HEK293 (cell line): ENCODE data around the gene UBE2E1.

ENCODE experiments used
- BCL11B ChIP-seq: fragments of 450-650 bp; formaldehyde crosslinking; IDR thresholded peaks from 2 replicates; pipeline ENCODE4 v1.5.1; 2016; ENCODE audit warnings: low read depth, missing biosample characterization, missing genetic modification characterization
- CTCF ChIP-seq: fragments of 450-650 bp; formaldehyde crosslinking; IDR thresholded peaks from 2 replicates; pipeline ENCODE4 v1.5.1; 2016; ENCODE audit warnings: missing biosample characterization, missing genetic modification characterization
- FEZF1 ChIP-seq: fragments of 450-650 bp; formaldehyde crosslinking; IDR thresholded peaks from 2 replicates; pipeline ENCODE4 v1.5.1; 2016; ENCODE audit warnings: missing biosample characterization, missing genetic modification characterization
- GFI1B ChIP-seq: fragments of 450-650 bp; formaldehyde crosslinking; IDR thresholded peaks from 2 replicates; pipeline ENCODE4 v1.5.1; 2016; ENCODE audit warnings: missing biosample characterization, missing genetic modification characterization
- GLI4 ChIP-seq: fragments of 450-650 bp; formaldehyde crosslinking; IDR thresholded peaks from 2 replicates; pipeline ENCODE4 v1.5.1; 2016; ENCODE audit warnings: missing biosample characterization, missing genetic modification characterization
- KLF16 ChIP-seq: fragments of 450-650 bp; formaldehyde crosslinking; IDR thresholded peaks from 2 replicates; pipeline ENCODE4 v1.5.1; 2017; ENCODE audit warnings: missing biosample characterization, missing genetic modification characterization
- KLF17 ChIP-seq: fragments of 450-650 bp; formaldehyde crosslinking; IDR thresholded peaks from 2 replicates; pipeline ENCODE4 v1.5.1; 2016; ENCODE audit warnings: missing biosample characterization, missing genetic modification characterization
- OSR2 ChIP-seq: fragments of 450-650 bp; formaldehyde crosslinking; IDR thresholded peaks from 2 replicates; pipeline ENCODE4 v1.5.1; 2016; ENCODE audit warnings: missing biosample characterization, missing genetic modification characterization
- SCRT2 ChIP-seq: fragments of 450-650 bp; formaldehyde crosslinking; IDR thresholded peaks from 2 replicates; pipeline ENCODE4 v1.5.1; 2016; ENCODE audit warnings: missing biosample characterization, missing genetic modification characterization
- SP2 ChIP-seq: fragments of 450-650 bp; formaldehyde crosslinking; IDR thresholded peaks from 2 replicates; pipeline ENCODE4 v1.5.1; 2016; ENCODE audit warnings: missing biosample characterization, missing genetic modification characterization
- ZNF112 ChIP-seq: fragments of 450-650 bp; formaldehyde crosslinking; IDR thresholded peaks from 2 replicates; pipeline ENCODE4 v1.5.0; 2017; ENCODE audit warnings: missing biosample characterization, missing genetic modification characterization
- ZNF121 ChIP-seq: fragments of 450-650 bp; formaldehyde crosslinking; IDR thresholded peaks from 2 replicates; pipeline ENCODE4 v1.5.1; 2016; ENCODE audit warnings: missing biosample characterization, missing genetic modification characterization
- ZNF140 ChIP-seq: fragments of 450-650 bp; formaldehyde crosslinking; IDR thresholded peaks from 2 replicates; pipeline ENCODE4 v1.5.1; 2016; ENCODE audit warnings: missing biosample characterization, missing genetic modification characterization
- ZNF184 ChIP-seq: fragments of 450-650 bp; IDR thresholded peaks from 2 replicates; pipeline ENCODE4 v1.5.1; 2018; ENCODE audit warnings: missing biosample characterization, mild to moderate bottlenecking, missing genetic modification characterization
- ZNF2 ChIP-seq: fragments of 450-650 bp; formaldehyde crosslinking; IDR thresholded peaks from 2 replicates; pipeline ENCODE4 v1.5.1; 2016; ENCODE audit warnings: missing biosample characterization, missing genetic modification characterization
- ZNF221 ChIP-seq: fragments of 450-650 bp; formaldehyde crosslinking; IDR thresholded peaks from 2 replicates; pipeline ENCODE4 v1.5.1; 2017; ENCODE audit warnings: missing biosample characterization, missing genetic modification characterization, borderline replicate concordance
- ZNF223 ChIP-seq: fragments of 450-650 bp; formaldehyde crosslinking; IDR thresholded peaks from 2 replicates; pipeline ENCODE4 v1.5.1; 2016; ENCODE audit warnings: missing biosample characterization, missing genetic modification characterization
- ZNF302 ChIP-seq: fragments of 450-650 bp; formaldehyde crosslinking; IDR thresholded peaks from 2 replicates; pipeline ENCODE4 v1.5.1; 2016; ENCODE audit warnings: missing biosample characterization, missing genetic modification characterization, low read depth
- ZNF354C ChIP-seq: fragments of 450-650 bp; formaldehyde crosslinking; IDR thresholded peaks from 2 replicates; pipeline ENCODE4 v1.5.1; 2016; ENCODE audit warnings: missing biosample characterization, missing genetic modification characterization, low read depth, borderline replicate concordance
- ZNF433 ChIP-seq: fragments of 450-650 bp; formaldehyde crosslinking; IDR thresholded peaks from 2 replicates; pipeline ENCODE4 v1.5.1; 2016; ENCODE audit warnings: missing biosample characterization, missing genetic modification characterization, low read depth
- ZNF473 ChIP-seq: fragments of 450-650 bp; formaldehyde crosslinking; IDR thresholded peaks from 2 replicates; pipeline ENCODE4 v1.5.1; 2017; ENCODE audit warnings: missing biosample characterization, missing genetic modification characterization
- ZNF501 ChIP-seq: fragments of 450-650 bp; formaldehyde crosslinking; IDR thresholded peaks from 2 replicates; pipeline ENCODE4 v1.5.1; 2016; ENCODE audit warnings: missing biosample characterization, missing genetic modification characterization
- ZNF513 ChIP-seq: fragments of 450-650 bp; IDR thresholded peaks from 2 replicates; pipeline ENCODE4 v1.5.1; 2018; ENCODE audit warnings: missing biosample characterization, missing genetic modification characterization
- ZNF596 ChIP-seq: fragments of 450-650 bp; IDR thresholded peaks from 2 replicates; pipeline ENCODE4 v1.5.0; 2018; ENCODE audit warnings: missing biosample characterization, mild to moderate bottlenecking, missing genetic modification characterization, moderate library complexity
- ZNF664 ChIP-seq: fragments of 450-650 bp; formaldehyde crosslinking; IDR thresholded peaks from 2 replicates; pipeline ENCODE4 v1.5.1; 2016; ENCODE audit warnings: missing biosample characterization, missing genetic modification characterization
- ZNF692 ChIP-seq: fragments of 450-650 bp; formaldehyde crosslinking; IDR thresholded peaks from 2 replicates; pipeline ENCODE4 v1.5.1; 2016; ENCODE audit warnings: missing biosample characterization, missing genetic modification characterization
- ZSCAN30 ChIP-seq: fragments of 450-650 bp; IDR thresholded peaks from 2 replicates; pipeline ENCODE4 v1.5.1; 2018; ENCODE audit warnings: missing biosample characterization, mild to moderate bottlenecking, missing genetic modification characterization, moderate library complexity
- TF ChIP-seq, protein P1 (sequence below): fragments of 450-650 bp; IDR thresholded peaks from 2 replicates; pipeline ENCODE4 v1.5.1; 2018; ENCODE audit warnings: missing biosample characterization, mild to moderate bottlenecking, missing genetic modification characterization
- TF ChIP-seq, protein P2 (sequence below): fragments of 450-650 bp; formaldehyde crosslinking; IDR thresholded peaks from 2 replicates; pipeline ENCODE4 v1.5.1; 2016; ENCODE audit warnings: missing biosample characterization, missing genetic modification characterization, borderline replicate concordance

The UBE2E1 gene

DNA sequence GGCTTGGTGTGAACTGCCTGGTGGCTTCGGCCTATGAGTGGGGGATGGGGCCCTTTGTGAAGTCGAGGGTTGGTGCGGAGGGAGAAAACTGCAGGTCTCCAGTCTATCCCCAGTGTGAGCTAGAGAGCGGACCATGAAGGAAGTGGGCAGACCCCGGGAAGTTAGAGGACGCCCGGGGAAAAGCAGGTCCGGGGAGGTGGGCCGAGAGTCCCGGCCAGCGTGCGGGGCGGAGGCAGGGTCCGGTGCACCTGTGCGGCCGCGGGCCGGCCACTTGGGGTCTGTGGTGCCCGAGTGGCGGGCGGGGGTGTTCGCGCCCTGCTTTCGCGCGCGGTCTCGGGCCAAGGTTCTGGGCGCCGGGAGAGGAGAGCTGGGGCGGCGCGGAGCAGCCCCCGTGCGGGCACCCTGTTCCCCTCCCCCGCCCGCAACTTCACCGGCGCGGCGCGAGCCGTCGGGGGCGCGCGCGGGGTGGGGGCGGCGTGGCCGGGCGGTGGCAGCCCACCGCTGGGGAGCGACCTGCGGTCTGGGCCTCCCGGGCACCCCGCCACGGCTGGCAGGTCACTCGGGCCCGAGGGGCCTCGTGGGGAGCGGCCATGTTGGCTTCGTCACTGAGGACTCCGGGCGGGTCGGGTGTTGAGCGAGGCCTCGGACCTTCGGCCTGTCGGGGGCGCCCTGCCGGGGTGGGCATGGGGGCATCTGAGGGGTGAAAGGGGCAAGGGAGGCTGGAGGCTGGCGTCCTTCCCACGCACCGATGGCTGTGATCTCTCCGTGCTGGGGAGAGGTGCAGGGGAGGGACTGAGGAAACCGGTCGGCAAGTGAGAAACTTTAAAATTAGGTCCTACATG is 4.8 kb downstream of the UBE2E1 start (continued):
- TF ChIP-seq KLF16, result peak; percentile 61; the same call in 1 of the 2 replicates
- 0 out of 2 replicates have a peak, but pooled peaks have one; percentile 33 for TF ChIP-seq GLI4 (tag by site-specific recombination)
- TF ChIP-seq ZNF664, result no peak
- TF ChIP-seq ZNF354C (tag by site-specific recombination), result no peak
- no peak for TF ChIP-seq ZNF473 (tag by site-specific recombination)
- no peak for TF ChIP-seq OSR2 (tag by site-specific recombination)
- TF ChIP-seq ZNF513, result no peak; the same call in 1 of the 2 replicates
- TF ChIP-seq ZNF596 (tag by site-specific recombination), result peak; percentile 18; the same call in 1 of the 2 replicates
- TF ChIP-seq ZSCAN30 (tag by site-specific recombination), result peak; percentile 64; the same call in 1 of the 2 replicates
- TF ChIP-seq SP2 (tag by site-specific recombination), result peak; percentile 52
- peak; percentile 62; the same call in 1 of the 2 replicates for TF ChIP-seq ZNF692 (tag by site-specific recombination)
- no peak for TF ChIP-seq ZNF433 (tag by site-specific recombination)
- TF ChIP-seq ZNF2 (tag by site-specific recombination), result peak; percentile 50; the same call in 1 of the 2 replicates
- TF ChIP-seq ZNF501 (tag by site-specific recombination), result peak; percentile 52; the same call in 1 of the 2 replicates
- peak; percentile 65; the same call in 1 of the 2 replicates for TF ChIP-seq BCL11B (tag by site-specific recombination)
- TF ChIP-seq GFI1B (tag by site-specific recombination), result 0 out of 2 replicates have a peak, but pooled peaks have one; percentile 13
- TF ChIP-seq, protein P1, sequence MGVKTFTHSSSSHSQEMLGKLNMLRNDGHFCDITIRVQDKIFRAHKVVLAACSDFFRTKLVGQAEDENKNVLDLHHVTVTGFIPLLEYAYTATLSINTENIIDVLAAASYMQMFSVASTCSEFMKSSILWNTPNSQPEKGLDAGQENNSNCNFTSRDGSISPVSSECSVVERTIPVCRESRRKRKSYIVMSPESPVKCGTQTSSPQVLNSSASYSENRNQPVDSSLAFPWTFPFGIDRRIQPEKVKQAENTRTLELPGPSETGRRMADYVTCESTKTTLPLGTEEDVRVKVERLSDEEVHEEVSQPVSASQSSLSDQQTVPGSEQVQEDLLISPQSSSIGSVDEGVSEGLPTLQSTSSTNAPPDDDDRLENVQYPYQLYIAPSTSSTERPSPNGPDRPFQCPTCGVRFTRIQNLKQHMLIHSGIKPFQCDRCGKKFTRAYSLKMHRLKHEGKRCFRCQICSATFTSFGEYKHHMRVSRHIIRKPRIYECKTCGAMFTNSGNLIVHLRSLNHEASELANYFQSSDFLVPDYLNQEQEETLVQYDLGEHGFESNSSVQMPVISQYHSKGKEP (tag by site-specific recombination), result no peak
- TF ChIP-seq ZNF112 (tag by site-specific recombination), result no peak
- TF ChIP-seq CTCF, result peak; percentile 74
- no peak for TF ChIP-seq SCRT2 (tag by site-specific recombination)
- TF ChIP-seq ZNF302 (tag by site-specific recombination), result no peak
- TF ChIP-seq KLF17 (tag by site-specific recombination), result 0 out of 2 replicates have a peak, but pooled peaks have one; percentile 17
- TF ChIP-seq ZNF221 (tag by site-specific recombination), result no peak
- TF ChIP-seq ZNF223, result no peak
- no peak for TF ChIP-seq FEZF1 (tag by site-specific recombination)
- no peak for TF ChIP-seq ZNF121 (tag by site-specific recombination)
- TF ChIP-seq ZNF184 (tag by site-specific recombination), result no peak
- TF ChIP-seq, protein P2, sequence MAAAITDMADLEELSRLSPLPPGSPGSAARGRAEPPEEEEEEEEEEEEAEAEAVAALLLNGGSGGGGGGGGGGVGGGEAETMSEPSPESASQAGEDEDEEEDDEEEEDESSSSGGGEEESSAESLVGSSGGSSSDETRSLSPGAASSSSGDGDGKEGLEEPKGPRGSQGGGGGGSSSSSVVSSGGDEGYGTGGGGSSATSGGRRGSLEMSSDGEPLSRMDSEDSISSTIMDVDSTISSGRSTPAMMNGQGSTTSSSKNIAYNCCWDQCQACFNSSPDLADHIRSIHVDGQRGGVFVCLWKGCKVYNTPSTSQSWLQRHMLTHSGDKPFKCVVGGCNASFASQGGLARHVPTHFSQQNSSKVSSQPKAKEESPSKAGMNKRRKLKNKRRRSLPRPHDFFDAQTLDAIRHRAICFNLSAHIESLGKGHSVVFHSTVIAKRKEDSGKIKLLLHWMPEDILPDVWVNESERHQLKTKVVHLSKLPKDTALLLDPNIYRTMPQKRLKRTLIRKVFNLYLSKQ (tag by site-specific recombination), result no peak
- TF ChIP-seq ZNF140, result no peak
